Adrenal gland (tissue), 5 donors: ENCODE measurements around the gene OR4D1.

Experiments
- CTCF ChIP-seq, 6 experiments: fragments of 450-650 bp in 4 of 6; fragments of 200-600 bp in 2 of 6; sonication (generic) in 1 of 6; IDR thresholded peaks; 1 replicate in 5 of 6; 2 replicates in 1 of 6; pipeline versions ENCODE4 v1.5.1 to v1.8.0; 2016 to 2021; ENCODE audit warnings: antibody characterized with exemption in 6 of 6, mild to moderate bottlenecking in 2 of 6, moderate library complexity in 1 of 6
- POLR2A ChIP-seq, 2 donors: fragments of 450-650 bp; IDR thresholded peaks; one replicate each; pipeline ENCODE4 v1.6.1; 2017; ENCODE audit warnings: antibody characterized with exemption in 2 of 2, mild to moderate bottlenecking in 2 of 2, moderate library complexity in 1 of 2
- donor health status: DM: no; HTN: no; CAD: no.

GRCh38 chr17:58156839-58157803, 8.9 kb downstream of the OR4D1 start:
- TF ChIP-seq CTCF (IDR thresholded peaks at IDR 0.05) = no peak
- TF ChIP-seq POLR2A (IDR thresholded peaks at IDR 0.05) = no peak
